GM18858 (cell line): ENCODE data around the gene ANKRD65.
"Not testable (repeated sequence)": the region's sequence is repeated elsewhere in the genome, so short reads cannot be mapped to it uniquely, and the experiment has no call there.

Experiments used
- ATAC-seq: cut with Tn5 transposase; IDR thresholded peaks from one replicate; pipeline ENCODE4 v1.9.1; 2021; ENCODE audit not compliant: unreplicated experiment

Gene ANKRD65

DNA sequence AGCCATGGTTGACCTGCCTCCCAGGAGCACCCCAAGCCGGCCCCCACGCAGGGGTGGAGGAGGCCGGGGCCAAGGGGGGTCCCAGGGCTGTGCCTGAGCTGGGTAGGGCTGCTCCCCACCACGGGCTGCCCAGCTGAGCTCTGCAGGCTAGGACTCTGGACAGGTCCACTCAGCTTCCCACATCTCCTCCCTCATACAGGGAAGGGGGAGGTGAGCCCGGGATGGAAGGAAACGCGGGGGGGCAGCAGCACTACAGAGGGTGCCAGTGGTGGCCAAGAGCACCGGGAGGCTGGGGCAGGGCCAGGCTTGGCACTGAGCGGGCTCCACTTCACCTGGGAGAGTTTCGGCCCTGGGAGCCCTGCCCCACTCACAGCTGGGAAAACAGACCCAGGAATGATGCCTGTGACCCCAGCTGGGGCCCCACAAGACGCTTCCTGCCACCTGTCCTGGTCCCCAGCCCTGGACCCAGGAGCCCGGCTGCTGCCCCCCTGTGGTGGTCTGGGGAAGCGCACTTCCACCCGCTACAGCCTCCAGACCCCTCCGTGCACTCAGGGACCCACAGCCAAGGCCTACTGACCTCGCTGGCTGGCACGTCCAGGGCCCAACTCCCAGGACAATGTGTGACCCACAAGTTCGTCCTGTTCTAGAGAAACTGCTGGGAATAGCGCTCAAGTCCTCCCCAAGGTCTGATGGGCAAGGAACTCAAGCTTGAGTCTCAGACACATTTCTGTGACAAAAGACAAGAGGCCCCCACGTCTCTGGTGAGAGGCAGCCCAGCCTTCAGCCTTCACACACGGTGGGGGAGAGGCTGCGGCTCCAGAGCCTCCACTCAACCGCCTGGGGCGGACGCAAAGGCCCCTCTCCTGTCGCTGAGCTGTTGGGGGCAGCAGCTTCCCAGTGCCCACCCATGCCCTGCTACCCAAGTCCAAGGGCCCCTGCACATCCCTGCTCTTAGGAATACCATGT lies 49.0 kb downstream of the ANKRD65 start:
- ATAC-seq: no peak

DNA sequence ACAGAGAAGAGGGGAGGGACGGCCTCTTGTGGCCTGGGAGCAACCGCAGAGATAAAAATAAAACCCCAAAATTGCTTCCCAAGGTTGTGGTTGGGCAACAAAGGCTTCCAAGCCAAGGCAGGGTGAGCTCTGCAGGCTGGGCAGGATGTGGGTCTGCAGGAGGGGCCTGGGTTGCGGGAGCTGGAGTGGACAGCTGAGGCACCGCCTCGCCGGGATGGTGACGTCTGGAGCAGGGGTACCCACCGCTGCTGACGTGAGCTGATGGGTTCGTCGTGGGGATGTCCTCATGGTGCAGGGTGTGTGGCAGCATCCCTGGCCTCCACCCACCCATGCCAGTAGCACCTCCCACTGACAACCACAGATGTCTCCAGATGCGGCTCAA lies 49.7 kb downstream of the ANKRD65 start:
- ATAC-seq: no peak

DNA sequence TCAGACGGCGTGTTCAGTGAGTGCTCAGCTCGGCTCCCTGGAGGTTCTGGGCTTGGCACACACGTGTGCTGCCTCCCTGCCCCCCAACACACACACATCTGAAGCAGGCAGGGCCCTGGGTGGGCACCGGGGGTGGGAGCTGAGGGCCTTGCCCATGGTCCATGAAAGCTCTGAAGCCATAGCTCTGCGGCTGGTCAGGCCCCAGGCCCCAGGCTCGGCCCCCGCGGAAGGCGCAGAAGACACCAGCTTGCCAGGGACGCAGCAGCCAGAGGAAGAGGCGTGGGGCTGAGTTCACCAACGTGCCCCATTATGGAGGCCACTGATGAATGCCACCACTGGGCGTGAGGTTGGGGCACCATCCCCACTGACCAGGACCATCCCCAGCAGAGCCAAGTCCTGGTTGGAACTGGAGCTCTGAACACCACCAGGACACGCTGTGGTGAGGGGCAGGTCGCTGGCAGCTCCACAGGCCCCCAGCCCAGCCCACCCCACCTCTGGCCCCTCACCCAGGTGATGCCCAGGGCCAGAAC lies 50.2 kb downstream of the ANKRD65 start:
- no peak for ATAC-seq

DNA sequence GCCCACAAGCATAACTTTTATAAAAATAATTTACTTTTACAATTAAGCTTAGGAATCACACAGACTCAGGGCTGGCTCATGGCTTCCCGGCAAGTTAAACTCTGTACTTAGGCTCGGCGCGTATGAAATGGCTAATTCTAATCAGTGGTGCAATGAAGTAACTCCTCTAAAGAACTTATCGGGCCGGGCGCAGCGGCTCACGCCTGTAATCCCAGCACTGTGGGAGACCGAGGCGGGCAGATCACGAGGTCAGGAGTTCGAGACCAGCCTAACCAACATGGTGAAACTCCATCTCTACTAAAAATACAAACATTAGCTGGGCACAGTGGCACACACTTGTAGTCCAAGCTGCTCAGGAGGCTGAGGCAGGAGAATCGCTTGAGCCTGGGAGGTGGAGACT lies 51.0 kb downstream of the ANKRD65 start:
- ATAC-seq: not testable (repeated sequence)
